HG02798 (cell line): ENCODE data around the gene DDI2.
"Not testable (repeated sequence)": the region's sequence is repeated elsewhere in the genome, so short reads cannot be mapped to it uniquely, and the experiment has no call there.

Experiments used
- ATAC-seq: cut with Tn5 transposase; IDR thresholded peaks from one replicate; pipeline ENCODE4 v1.9.1; 2021; ENCODE audit warnings: mild to moderate bottlenecking; ENCODE audit not compliant: unreplicated experiment, poor library complexity

Gene DDI2

DNA sequence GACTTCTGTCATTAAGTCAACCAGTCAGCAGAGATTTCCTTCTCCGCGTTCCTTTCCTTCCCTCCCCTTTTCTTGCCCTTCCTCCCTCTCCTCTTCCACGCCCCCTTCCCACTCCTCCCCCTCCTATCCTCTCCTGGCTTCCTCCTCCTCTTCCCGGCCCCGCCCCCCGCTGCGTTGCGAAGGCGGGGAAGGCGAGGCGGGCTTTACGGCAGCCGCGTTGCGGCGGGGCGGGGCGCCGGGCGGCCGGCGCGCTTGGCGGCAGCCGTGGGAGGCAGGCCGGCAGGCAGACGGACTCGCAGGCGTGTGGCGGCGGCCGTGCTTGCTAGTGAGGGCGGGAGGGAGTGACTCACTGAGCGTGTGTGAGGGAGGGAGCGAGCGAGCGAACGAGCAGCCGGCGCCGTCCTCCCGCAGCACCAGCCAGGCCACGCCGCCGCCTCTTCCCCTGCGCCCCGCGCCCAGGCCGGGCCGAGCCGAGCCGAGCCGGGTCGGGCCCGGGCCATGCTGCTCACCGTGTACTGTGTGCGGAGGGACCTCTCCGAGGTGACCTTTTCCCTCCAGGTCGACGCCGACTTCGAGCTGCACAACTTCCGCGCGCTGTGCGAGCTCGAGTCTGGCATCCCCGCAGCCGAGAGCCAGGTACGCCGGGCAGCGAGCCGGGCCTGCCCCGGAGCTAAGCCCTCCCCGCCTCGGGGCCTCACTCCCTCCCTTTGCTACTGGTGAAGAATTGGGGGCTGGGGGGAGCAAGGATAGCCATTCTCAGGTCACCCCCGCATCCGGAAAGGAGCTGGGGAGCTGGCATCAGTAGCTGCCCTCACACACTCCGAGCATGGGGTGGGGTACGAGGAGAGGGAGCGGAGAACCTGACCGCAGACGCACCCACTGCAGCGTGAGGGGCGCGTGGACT, at the start of gene DDI2:
Gene DDI2 (plus strand): TSS at position 286 of the 904 bp plus-strand sequence. CDS start 213 bp downstream, at position 499.
- ATAC-seq = peak; percentile 86

DNA sequence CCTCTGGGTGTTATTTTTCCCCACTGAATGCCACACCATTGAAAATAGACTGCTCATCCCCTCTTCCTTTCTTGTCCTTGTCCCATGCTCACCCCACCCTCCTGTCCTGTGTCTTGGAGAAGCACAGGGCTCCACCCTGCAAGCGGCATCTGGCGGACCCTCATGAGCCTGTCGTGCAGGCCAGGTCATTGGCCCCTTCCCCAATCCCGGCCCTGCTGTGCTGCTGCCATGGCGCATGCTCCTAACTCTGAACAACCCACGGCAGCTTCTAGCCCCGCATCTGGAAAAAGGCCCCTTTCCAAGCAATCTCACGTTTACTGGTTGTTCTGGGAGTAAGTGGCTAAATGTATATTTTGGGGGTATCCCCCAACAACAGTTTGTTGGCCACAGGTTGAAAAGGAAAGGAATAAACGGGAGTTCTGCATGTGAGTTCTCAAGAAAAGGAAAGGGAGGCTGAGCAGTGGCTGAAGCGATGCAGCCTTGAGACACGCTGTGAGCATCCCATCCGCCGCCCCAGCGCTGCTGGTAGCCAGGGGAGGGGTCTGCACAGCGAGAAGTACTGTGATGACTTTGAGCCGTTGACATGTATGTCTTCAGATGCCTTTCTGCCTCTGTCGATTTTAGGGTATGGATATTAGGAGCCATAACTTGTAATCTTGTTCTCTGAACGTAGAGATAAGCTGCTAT, 48.7 kb upstream of the DDI2 start:
- no peak for ATAC-seq

DNA sequence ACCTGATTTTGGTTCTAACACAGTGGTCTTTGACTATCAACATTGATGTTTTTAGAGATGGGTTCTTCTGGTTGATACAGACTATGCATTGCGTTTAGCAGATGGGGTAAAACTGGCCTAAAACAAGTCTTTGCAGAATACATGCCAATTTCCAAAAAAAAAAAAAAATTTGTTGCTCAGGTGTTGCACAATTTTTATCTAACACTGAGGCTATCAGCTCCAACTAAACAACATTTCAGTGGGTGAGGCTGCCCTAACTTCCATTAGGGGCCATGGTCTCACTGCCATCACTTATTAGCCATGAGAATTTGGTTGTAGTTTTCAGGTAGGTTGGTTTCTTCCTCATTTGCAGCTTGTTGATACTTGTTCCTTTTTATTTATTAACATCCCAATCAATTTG, 46.4 kb upstream of the DDI2 start:
- ATAC-seq = no peak

DNA sequence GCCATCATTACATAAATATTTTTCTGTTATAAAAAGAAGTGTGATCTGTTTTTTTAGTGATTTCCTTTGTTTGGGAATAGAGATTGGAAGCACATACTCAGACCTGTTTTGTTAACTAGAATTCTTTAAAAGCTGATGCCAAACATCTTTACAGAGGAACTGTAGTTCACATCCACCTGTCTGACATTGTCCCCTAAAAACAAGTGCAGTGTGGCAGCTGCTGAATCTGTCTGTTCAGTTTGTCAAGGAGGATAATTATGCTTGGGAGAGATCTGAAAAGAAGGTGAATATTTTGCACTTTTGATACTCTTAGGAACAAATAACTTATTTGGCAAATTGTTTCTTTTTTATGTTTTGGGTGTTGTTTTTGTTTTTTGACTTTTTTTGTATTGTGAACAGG, 46.0 kb upstream of the DDI2 start:
- no peak for ATAC-seq

DNA sequence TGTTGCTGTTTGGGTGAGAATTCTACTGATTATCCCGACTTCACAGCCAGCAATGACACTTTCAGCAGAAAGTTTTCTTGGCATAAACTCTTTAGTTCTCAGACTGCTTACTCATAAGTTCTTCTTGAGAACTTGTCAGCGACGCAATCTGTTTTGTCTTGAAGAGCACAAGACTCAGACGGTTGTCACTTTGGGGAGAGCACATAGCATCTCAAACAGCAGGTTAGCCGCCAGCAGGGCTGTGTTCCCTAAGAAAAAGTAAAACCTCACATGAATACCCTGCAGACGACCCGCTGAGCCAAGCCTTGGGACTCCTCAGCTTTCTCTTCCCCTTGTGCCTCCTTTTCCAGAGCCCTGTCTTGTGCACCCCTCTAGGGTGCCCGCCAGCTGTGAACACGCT, 43.8 kb upstream of the DDI2 start:
- ATAC-seq = no peak

DNA sequence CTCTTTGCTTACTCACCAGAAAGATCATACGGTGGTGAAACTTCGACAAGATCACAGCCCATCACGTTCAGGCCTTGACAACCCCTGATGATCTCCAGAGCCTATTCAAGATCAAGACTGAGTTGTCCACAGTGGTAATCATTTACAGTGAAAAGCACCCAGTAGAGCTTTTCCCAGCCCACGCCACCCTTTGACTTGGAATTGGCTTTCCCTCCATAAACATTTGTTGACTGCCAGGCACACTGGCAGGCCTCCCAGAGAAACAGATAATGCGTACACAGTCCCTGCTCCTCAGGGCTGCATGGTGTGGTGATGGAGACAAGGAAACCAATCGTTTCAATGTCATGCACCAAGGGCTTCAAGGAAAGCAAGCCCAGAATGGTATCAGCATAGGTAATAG, 42.5 kb upstream of the DDI2 start:
- no peak for ATAC-seq

DNA sequence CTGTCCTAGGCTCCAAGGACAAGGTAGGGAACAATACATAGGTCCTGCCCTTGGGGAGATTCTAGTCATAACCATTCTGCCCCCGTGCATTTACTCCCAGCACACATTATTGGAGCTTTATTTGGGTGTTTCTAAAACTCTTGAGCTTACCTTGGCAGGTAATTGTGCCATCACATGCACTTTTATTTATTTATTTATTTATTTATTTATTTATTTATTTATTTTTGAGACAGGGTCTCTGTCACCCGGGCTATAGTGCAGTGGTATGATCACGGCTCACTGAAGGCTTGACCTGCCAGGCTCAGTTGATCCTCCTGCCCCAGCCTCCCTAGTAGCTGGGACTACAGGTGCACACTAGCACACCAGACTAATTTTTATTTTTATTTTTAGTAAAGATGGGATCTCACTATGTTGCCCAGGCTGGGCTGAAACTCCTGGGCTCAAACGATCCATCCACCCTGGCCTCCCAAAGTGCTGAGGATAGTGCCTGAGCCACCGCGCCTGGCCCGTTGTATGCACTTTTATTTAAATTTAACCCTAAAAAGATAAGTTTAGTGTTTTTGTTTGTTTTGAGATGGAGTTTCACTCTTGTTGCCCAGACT, 41.6 kb upstream of the DDI2 start:
- ATAC-seq = no peak

DNA sequence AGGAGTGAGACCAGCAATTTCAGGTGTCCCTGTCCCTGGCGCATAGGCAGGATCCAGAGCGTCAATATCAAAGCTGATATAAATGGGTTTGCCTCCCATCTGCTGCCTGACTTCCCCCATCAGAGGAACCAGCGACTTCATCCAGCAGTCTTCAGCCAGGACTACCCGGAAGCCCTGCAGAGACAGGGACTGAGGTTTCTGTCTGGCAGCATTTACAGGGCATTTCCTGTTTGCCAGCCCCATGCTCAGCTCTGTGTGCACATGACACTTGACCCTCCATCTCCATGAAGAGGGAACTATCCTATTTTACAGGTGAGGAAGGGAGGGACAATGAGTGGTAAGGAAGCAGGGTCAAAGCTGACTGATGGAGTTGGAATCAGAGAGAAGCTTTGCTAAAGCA, 39.6 kb upstream of the DDI2 start:
- ATAC-seq = no peak

DNA sequence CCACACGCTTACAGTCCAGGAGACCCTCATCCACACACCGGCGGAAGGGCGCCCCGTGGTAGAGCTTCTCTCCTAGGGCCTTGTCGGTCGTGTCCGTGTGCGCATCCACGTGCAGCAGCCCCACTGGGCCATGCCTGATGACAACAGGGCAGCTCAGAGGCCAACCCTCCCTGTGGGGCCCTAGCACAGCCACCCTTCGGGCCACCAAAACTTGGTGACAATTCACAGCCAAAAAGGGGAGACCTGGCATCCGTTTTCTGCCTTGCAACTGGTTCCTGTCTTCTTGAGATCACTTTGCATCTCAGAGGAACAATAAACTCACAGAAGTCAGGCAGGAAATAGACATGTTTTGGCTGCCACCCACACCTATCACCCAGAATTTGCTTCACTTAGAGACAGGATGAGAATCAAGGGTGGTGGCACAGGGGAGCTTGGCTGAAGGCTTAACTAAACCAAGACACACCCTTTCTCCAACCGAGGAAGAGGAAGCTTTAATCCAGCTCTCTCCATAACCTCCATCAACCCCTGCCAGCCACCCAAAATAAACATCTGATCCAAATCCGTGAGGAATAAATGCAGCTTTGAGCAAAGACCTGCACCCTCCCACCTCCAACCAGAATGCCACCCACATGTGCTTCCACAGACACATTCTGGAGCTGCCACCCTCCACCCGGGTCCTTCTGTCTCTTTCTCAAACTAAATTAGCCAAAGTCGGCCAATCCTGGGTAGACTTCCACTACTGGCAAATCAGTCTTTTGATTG, 38.2 kb upstream of the DDI2 start:
- ATAC-seq = peak; percentile 15

DNA sequence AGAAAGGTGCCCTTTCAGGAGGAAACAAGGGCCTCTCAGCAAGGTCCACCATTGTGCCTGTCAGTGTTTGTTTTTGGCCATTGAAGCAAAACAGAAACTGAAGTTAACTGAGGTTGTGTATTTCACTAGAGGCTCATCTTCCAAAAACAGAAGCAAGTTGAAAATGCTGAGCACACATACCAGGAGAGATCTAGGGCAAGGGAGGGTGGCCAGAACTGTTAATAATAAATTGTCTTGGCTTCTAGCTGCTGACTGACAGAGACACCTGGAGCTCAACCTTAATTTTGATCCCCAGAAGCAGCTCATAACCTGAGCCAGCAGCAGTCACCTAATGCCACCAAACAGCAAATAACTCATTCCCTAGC, 37.6 kb upstream of the DDI2 start:
- ATAC-seq = peak; percentile 31

DNA sequence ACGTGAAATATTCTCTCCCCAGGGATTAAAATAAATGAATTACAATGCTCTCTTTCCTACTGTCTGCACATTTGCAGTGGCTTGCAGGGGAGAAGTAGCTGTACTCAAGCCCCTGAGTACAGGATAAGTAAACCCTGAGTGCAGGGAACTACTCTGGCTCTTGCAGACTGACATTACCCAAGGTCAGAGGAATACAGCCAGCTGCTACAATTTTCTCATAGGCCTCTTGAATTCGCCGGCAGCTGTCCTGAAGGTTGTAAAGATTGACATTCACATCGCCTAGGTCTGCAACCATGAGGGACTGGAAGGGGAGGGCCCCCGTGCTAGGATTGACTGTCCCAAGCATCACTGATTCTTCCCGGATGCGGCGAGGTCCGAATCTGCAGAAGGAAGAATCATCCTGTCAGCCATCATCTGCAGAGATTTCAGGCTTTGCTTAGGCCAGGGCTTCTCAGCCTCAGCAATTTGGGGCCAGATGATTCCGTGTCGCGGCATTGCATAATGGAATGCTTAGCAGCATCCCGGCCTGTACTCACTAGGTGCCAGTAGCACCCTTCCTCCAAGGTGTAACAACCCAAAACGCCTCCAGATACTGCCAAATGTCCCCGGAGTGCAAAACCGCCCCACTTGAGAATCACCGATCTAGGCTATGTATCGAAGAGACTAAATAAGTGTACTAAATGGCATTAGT, 34.1 kb upstream of the DDI2 start:
- no peak for ATAC-seq

DNA sequence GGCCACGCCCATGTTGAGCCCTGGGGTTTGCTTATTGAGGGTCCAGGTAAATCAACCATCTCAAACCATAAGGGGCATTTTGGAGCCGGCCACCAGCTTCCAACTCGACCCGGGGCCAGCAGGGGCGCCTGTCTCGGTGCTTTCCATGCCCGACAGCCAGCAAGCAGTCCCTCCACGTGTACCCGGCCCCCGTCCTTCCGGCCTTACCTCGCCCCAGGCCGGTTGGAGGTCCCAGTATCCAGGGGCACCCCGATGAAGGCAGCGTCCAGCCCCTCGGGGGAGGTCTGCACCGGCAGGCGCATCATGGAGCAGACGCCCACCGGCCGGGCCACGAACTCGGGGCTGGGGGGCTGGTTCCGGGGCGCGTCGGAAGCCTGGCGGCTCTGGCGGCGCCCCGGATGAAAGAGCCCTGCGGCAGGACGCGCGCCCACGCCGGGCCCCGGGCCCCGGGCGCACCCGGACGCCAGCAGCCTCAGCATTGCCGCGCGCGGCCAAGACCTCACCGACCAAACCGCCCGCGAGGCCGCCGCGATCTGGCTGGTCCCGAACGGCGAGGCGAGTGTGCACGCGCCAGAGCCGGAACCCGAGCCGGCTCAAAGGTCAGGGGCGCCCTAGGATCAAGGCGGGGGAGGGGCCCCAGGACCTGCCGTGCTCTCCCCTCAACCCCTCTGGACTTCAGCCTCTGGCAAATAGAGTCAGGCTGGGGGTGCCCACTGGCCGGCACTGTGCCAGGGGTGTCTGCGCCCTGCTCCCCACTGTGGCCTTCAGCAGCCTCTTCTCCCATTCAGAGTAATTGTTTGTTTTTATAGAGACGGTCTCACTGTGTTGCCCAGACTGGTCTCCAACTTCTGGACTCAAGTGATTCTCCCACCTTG, 32.5 kb upstream of the DDI2 start, which contains the start of gene AGMAT:
Gene AGMAT (minus strand): TSS at position 563 of the 875 bp plus-strand sequence. CDS start 84 bp downstream, at position 479.
- peak; percentile 72 for ATAC-seq

DNA sequence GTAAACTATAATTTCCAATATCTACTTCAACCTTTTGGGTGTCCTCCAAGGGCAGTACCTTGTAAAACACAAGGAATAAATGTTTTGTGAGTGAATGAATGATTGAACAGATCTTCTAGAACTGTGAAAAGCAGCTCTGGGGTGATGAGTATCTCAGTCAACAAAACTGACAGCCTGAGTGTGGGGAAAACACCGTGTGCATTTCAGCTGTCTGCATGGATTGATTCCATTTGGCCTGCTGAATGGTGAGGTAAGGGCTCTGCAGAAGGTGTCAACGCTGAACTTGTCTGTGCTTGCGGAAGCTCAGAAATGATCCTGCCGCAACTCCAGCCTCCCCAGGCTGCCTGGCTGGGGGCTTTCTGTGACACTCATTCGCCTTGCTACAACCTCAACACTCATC, 25.0 kb upstream of the DDI2 start:
- ATAC-seq = no peak

DNA sequence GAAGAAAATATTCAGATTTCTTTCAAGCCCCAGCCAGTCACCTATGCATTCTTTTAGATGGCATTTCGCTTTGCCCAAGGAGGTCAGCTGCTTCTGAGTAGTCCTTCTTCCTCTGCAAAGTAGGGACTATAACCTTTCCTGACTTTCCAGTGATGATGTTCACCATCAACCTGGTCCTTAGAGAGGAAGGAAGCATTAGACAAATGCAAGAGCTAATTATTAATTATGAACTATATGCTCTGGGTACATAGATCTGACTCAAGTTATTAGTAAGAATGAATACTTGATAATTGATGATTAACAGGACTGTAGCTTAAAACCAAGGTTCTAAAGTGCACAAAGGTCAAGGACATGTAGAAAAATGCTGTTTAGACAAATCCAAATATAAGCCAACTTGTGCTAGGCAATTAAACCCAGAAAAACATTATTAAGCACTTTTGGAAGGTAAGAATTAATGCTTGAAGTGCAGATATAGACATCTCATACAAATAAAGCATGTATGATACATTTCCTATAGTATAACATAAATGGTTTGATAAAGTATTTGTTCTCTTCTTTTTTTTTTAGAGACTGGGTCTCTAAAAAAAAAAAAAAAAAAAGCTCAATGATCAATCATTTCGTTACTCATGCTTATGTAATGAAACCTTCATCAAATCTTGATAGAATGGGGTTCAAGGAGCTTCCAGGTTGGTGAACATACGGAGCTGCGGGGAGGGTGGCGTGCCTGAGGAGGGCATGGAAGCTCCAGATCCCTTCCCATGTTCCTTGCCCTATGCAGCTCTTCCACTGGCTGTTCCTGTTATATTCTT, 21.2 kb upstream of the DDI2 start:
- no peak for ATAC-seq

DNA sequence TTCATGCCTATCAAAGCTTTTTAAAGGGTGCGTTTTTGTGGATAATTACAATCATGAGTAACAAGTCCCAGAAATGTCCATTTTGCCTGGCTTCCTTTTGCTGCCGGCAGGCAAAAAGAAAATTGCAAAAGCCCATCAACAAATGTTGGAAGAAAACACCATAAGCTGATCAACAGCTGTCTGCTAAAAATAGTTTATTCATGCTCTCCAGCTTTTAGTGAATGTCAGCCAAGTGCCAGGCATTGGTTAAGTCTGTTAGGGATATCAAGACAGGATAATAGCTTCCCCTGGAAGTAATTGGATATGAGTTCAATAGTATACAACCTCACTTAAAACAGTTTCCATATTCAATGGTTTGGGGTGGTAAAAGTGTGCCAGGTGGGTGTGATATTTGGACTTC, 18.8 kb upstream of the DDI2 start:
- no peak for ATAC-seq

DNA sequence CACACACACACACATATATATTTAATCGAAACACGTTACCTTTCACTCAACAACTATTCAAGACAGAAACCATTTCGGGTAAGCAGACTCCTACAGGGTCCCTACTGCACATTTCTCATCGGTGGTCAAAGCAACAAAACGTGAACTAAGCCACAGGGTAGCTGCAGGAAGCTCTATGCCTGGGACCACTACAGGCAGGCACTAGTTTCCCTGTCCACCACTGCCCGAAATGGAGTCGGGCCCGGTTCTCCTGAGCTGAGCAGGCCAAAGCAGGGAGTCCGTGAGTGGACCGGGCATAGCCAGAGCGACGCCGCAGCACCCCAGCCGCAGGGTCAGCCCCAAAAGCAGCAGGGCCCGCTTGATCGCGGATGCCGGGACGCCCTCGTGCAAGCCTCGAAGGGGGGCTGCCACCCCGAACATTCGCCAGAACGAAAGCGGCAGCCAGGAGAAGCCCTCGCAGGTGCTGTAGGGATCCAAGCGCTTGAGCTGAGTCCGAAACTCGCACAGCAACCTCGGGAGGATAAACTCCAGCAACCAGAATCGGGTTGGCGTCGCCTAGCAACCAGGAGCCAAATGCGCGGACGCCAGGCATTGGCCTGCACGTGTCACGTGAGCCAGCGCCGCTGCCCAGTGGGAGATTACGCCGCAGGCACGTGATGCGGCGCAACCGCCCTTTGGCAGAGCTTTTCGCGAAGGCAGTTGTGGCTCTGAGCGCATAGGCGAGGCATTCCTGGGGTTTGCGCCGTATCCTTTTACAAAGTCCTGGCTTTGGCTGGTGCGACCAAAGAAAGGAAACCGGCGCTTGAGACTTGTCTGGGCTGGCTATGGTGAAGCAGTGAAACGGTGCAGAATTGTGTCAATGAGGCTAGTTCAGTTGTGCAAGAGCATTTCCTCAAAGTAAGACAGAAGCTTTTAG, 13.9 kb upstream of the DDI2 start:
- peak; percentile 94 for ATAC-seq

DNA sequence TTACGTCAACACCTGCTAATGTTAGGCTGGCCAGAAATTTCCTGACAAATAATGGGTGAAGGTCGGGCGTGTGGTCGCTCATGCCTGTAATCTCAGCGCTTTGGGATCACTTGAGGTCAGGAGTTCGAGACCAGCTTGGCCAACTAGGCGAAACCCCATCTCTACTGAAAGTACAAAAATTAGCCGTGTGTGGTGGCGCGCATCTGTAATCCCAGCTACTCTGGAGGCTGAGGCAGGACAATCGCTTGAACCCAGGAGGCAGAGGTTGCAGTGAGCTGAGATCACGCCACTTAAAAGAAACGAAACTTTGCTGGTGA, 13.3 kb upstream of the DDI2 start:
- not testable (repeated sequence) for ATAC-seq
